SK-N-SH (cell line): ENCODE data around the gene UBR2.

Experiments
- CHD2 ChIP-seq: fragments of 150-350 bp; IDR thresholded peaks from 2 replicates; pipeline ENCODE4 v1.6.1; 2018; ENCODE audit warnings: low read length; ENCODE audit not compliant: partially characterized antibody
- EP300 ChIP-seq, 2 experiments: IDR thresholded peaks; 2 replicates each; pipeline versions ENCODE4 v1.4.0 to v1.6.1; 2012; ENCODE audit warnings: borderline replicate concordance in 1 of 2, low read depth in 1 of 2, low read length in 1 of 2
- RFX5 ChIP-seq: IDR thresholded peaks from 2 replicates; pipeline ENCODE4 v1.6.1; 2012; ENCODE audit warnings: mild to moderate bottlenecking, improper control_type of control experiment, low read length
- SMC3 ChIP-seq: IDR thresholded peaks from 2 replicates; pipeline ENCODE4 v1.6.1; 2012; ENCODE audit warnings: low read depth, low read length, improper control_type of control experiment
- YY1 ChIP-seq: IDR thresholded peaks from 2 replicates; pipeline ENCODE4 v1.4.0; 2012; ENCODE audit warnings: low read depth, mild to moderate bottlenecking
- TF ChIP-seq, protein P1 (sequence below): fragments of 200-600 bp; sonication (generic); IDR thresholded peaks from 2 replicates; pipeline ENCODE4 v1.6.1; 2017; ENCODE audit warnings: antibody characterized with exemption, mild to moderate bottlenecking, moderate library complexity
- TF ChIP-seq, protein P2 (sequence below): IDR thresholded peaks from 2 replicates; pipeline ENCODE4 v1.4.0; 2012; ENCODE audit warnings: low read depth, borderline replicate concordance
- TF ChIP-seq, protein P3 (sequence below): IDR thresholded peaks from 2 replicates; pipeline ENCODE4 v1.4.0; 2012; ENCODE audit warnings: low read depth

DNA sequence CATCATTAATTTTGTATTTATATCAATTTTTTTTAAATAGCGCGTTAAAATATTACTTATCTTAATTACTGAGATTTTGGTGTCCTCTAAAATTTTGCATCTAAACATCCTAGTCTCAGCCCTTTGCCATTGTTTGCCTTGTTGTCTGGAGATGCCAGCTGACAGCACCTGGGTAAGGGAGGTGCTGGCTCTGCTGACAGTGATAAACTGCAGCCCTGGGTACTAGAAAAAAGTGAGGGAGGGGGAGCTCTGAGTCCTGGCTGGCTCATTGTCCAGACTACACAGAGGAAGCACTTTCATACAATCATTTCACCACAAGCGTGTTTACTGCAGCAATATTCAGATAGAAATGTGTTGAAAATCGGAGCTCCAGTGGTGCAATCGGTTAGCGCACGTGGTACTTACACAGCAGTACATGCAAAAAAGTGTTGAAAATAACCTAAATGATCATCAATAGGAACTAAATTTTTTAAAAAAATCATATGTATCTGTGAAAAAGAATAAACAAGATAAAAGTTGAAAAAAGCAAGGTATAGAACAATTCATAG, 18.5 kb upstream of the UBR2 start:
- TF ChIP-seq, protein P1, sequence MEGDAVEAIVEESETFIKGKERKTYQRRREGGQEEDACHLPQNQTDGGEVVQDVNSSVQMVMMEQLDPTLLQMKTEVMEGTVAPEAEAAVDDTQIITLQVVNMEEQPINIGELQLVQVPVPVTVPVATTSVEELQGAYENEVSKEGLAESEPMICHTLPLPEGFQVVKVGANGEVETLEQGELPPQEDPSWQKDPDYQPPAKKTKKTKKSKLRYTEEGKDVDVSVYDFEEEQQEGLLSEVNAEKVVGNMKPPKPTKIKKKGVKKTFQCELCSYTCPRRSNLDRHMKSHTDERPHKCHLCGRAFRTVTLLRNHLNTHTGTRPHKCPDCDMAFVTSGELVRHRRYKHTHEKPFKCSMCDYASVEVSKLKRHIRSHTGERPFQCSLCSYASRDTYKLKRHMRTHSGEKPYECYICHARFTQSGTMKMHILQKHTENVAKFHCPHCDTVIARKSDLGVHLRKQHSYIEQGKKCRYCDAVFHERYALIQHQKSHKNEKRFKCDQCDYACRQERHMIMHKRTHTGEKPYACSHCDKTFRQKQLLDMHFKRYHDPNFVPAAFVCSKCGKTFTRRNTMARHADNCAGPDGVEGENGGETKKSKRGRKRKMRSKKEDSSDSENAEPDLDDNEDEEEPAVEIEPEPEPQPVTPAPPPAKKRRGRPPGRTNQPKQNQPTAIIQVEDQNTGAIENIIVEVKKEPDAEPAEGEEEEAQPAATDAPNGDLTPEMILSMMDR: no peak
- TF ChIP-seq, protein P2, sequence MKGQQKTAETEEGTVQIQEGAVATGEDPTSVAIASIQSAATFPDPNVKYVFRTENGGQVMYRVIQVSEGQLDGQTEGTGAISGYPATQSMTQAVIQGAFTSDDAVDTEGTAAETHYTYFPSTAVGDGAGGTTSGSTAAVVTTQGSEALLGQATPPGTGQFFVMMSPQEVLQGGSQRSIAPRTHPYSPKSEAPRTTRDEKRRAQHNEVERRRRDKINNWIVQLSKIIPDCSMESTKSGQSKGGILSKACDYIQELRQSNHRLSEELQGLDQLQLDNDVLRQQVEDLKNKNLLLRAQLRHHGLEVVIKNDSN: no peak
- TF ChIP-seq RFX5 (no peak), CHD2 (no peak), YY1 (no peak), SMC3 (no peak), EP300 (IDR thresholded peaks at IDR 0.05; ENCODE audit: borderline replicate concordance in 1 of 2, low read depth in 1 of 2, low read length in 1 of 2) (no peak)
- TF ChIP-seq, protein P3, sequence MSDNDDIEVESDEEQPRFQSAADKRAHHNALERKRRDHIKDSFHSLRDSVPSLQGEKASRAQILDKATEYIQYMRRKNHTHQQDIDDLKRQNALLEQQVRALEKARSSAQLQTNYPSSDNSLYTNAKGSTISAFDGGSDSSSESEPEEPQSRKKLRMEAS: no peak
